ENCODE data around the gene MORN5. TPM values are rescaled to one million over a fixed set of nuclear protein-coding genes. Genes with fewer than 3 reads are reported as not detected.

MORN5 gene
- total RNA-seq, 1 donor from 2014 or later: not detected

DNA sequence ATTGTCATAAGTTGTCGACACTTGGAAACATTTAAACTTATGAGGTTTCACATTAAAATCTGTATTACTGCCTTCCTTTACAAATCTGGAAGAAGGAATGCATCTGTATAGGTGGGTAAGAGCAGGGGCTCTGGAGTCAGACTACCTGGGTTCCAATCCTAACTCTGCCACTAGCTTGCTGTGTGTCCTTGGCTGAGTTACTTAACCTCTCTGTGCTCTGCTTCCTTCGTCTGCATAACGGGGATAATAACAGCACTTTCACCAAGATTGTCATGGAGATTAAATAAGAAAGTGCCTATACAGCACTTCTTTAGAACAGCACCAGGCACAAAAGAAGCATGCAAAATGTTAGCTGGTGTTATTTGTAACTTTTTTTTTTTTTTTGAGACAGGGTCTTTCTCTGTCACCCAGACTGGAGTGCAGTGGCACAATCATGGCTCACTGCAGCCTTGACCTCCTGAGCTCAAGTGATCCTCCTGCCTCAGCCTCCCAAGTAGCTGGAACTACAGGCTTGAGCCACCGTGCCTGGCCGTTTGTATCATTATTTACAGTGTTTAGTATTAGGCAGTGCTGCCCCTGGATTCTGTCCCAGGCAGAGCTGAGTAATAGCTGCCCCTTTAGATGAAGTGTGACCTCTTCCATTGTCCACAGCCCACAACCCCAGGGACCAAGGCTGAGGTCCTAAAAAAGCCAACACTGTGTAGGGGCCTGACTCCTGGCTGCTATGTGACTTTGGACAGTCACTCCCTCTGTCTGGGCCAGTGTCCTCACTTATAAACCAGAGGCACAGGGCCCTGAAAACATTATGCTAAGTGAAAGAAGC is 41.2 kb upstream of the MORN5 start:
- peaks cover 12% of the 10 kb centered on the region for H3K27me3 Mint-ChIP-seq
- TF ChIP-seq, protein P1, sequence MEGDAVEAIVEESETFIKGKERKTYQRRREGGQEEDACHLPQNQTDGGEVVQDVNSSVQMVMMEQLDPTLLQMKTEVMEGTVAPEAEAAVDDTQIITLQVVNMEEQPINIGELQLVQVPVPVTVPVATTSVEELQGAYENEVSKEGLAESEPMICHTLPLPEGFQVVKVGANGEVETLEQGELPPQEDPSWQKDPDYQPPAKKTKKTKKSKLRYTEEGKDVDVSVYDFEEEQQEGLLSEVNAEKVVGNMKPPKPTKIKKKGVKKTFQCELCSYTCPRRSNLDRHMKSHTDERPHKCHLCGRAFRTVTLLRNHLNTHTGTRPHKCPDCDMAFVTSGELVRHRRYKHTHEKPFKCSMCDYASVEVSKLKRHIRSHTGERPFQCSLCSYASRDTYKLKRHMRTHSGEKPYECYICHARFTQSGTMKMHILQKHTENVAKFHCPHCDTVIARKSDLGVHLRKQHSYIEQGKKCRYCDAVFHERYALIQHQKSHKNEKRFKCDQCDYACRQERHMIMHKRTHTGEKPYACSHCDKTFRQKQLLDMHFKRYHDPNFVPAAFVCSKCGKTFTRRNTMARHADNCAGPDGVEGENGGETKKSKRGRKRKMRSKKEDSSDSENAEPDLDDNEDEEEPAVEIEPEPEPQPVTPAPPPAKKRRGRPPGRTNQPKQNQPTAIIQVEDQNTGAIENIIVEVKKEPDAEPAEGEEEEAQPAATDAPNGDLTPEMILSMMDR (IDR thresholded peaks at IDR 0.05): no peak
- ChIA-PET CTCF (interaction anchor here (2.7 kb wide), 1 partner anchor 20 kb away, joined by 11 read pairs; no protein-coding TSS in a partner anchor), POLR2A (interaction anchor here (0.7 kb wide), 1 partner anchor 248 kb away, joined by 4 read pairs; no protein-coding TSS in a partner anchor)
- no peaks in the 10 kb centered on the region for H3K36me3 Mint-ChIP-seq (ENCODE audit: low read depth)
- no peak overlapping the region for H3K4me3 Mint-ChIP-seq
- H3K4me1 Mint-ChIP-seq: no peaks in the 10 kb centered on the region
- ATAC-seq (ENCODE audit: low read depth) (no peak), DNase-seq (no peak)
- intact Hi-C loops (cut with micrococcal nuclease): no loop called here
- no peak overlapping the region for H3K27ac Mint-ChIP-seq
- no peaks in the 10 kb centered on the region for H3K9me3 Mint-ChIP-seq

GRCh38 chr9:122119166-122119521 is 40.6 kb upstream of the MORN5 start:
- POLR2A ChIA-PET: no interaction called here
- ATAC-seq (ENCODE audit: low read depth): no peak
- no peak for DNase-seq
- TF ChIP-seq, protein P1 (IDR thresholded peaks at IDR 0.05): no peak
- H3K27ac Mint-ChIP-seq: no peak overlapping the region
- no peak overlapping the region for H3K4me3 Mint-ChIP-seq
- H3K27me3 Mint-ChIP-seq: peaks cover 14% of the 10 kb centered on the region
- no peaks in the 10 kb centered on the region for H3K9me3 Mint-ChIP-seq
- intact Hi-C loops (cut with micrococcal nuclease): no loop called here
- H3K36me3 Mint-ChIP-seq (ENCODE audit: low read depth): no peaks in the 10 kb centered on the region
- CTCF ChIA-PET: interaction anchor here (2.7 to 8.5 kb wide), 2 partner anchors 20 to 21 kb away, joined by 11 to 84 read pairs; no protein-coding TSS in a partner anchor
- no peaks in the 10 kb centered on the region for H3K4me1 Mint-ChIP-seq

- CTCF ChIA-PET: interaction anchor here (1.7 to 8.5 kb wide), 2 partner anchors 21 to 334 kb away, joined by 3 to 84 read pairs; no protein-coding TSS in a partner anchor
- intact Hi-C loops (cut with micrococcal nuclease): no loop called here
Measured at GRCh38 chr9:122119721-122120120, 40.0 kb upstream of the MORN5 start.

GRCh38 chr9:122120316-122121071 is 39.2 kb upstream of the MORN5 start:
- peaks cover 3% of the 10 kb centered on the region for H3K4me1 Mint-ChIP-seq

More at GRCh38 chr9:122119721-122120120, 40.0 kb upstream of the MORN5 start:
- TF ChIP-seq, protein P1 (IDR thresholded peaks at IDR 0.05): no peak
- Mint-ChIP-seq H3K4me1 (no peaks in the 10 kb centered on the region), H3K9me3 (no peaks in the 10 kb centered on the region), H3K27me3 (peaks cover 20% of the 10 kb centered on the region), H3K27ac (no peak overlapping the region), H3K4me3 (no peak overlapping the region), H3K36me3 (ENCODE audit: low read depth) (no peaks in the 10 kb centered on the region)
- POLR2A ChIA-PET: no interaction called here
- no peak for DNase-seq
- ATAC-seq (ENCODE audit: low read depth): no peak

More at GRCh38 chr9:122120316-122121071, 39.2 kb upstream of the MORN5 start:
- Mint-ChIP-seq H3K9me3 (no peaks in the 10 kb centered on the region), H3K4me3 (no peak overlapping the region), H3K36me3 (ENCODE audit: low read depth) (no peaks in the 10 kb centered on the region), H3K27me3 (peaks cover 22% of the 10 kb centered on the region), H3K27ac (no peak overlapping the region)
- POLR2A ChIA-PET: no interaction called here
- ATAC-seq (ENCODE audit: low read depth): no peak
- intact Hi-C loops (cut with micrococcal nuclease): no loop called here
- no peak for DNase-seq
- TF ChIP-seq, protein P1 (IDR thresholded peaks at IDR 0.05): no peak
- CTCF ChIA-PET: interaction anchor here (1.5 to 8.5 kb wide), 3 partner anchors 22 to 333 kb away, joined by 3 to 84 read pairs (median 4); no protein-coding TSS in a partner anchor

Measured in activated B cell treated with CpG ODN at 0.5 μM for 24 hours (primary cell).